ENCODE data around the gene MRTFB.

The MRTFB gene

DNA sequence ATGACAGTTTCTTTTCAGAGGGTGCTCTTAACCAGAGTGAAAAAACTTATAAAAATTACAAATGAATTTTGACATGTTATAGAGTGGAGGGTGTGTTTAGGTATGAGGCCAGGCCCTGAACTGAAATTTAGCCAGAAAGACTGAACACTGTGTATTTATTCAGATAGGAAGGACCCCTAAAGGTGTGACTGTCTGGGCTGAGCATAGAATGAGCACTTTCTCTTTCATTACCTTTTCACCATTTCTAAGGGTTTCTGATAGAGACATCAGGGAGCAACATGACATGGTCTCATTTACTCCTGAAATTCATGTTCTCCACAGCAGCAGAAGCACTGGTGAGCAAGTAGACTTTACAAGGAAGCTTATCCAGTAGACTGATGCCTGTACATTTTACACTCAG, 32.9 kb downstream of the MRTFB start:
- TF ChIP-seq POLR2AphosphoS5 (IDR thresholded peaks at IDR 0.05; ENCODE audit: low read depth) (no peak), GABPA (IDR thresholded peaks at IDR 0.05; ENCODE audit: low read depth) (no peak), SPI1 (IDR thresholded peaks at IDR 0.05; ENCODE audit: borderline replicate concordance, low read depth) (no peak)
- TF ChIP-seq, protein P1, sequence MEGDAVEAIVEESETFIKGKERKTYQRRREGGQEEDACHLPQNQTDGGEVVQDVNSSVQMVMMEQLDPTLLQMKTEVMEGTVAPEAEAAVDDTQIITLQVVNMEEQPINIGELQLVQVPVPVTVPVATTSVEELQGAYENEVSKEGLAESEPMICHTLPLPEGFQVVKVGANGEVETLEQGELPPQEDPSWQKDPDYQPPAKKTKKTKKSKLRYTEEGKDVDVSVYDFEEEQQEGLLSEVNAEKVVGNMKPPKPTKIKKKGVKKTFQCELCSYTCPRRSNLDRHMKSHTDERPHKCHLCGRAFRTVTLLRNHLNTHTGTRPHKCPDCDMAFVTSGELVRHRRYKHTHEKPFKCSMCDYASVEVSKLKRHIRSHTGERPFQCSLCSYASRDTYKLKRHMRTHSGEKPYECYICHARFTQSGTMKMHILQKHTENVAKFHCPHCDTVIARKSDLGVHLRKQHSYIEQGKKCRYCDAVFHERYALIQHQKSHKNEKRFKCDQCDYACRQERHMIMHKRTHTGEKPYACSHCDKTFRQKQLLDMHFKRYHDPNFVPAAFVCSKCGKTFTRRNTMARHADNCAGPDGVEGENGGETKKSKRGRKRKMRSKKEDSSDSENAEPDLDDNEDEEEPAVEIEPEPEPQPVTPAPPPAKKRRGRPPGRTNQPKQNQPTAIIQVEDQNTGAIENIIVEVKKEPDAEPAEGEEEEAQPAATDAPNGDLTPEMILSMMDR (IDR thresholded peaks at IDR 0.05; ENCODE audit: insufficient read depth, low read length) = no peak
- TF ChIP-seq, protein P2, sequence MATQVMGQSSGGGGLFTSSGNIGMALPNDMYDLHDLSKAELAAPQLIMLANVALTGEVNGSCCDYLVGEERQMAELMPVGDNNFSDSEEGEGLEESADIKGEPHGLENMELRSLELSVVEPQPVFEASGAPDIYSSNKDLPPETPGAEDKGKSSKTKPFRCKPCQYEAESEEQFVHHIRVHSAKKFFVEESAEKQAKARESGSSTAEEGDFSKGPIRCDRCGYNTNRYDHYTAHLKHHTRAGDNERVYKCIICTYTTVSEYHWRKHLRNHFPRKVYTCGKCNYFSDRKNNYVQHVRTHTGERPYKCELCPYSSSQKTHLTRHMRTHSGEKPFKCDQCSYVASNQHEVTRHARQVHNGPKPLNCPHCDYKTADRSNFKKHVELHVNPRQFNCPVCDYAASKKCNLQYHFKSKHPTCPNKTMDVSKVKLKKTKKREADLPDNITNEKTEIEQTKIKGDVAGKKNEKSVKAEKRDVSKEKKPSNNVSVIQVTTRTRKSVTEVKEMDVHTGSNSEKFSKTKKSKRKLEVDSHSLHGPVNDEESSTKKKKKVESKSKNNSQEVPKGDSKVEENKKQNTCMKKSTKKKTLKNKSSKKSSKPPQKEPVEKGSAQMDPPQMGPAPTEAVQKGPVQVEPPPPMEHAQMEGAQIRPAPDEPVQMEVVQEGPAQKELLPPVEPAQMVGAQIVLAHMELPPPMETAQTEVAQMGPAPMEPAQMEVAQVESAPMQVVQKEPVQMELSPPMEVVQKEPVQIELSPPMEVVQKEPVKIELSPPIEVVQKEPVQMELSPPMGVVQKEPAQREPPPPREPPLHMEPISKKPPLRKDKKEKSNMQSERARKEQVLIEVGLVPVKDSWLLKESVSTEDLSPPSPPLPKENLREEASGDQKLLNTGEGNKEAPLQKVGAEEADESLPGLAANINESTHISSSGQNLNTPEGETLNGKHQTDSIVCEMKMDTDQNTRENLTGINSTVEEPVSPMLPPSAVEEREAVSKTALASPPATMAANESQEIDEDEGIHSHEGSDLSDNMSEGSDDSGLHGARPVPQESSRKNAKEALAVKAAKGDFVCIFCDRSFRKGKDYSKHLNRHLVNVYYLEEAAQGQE (IDR thresholded peaks at IDR 0.05; ENCODE audit: insufficient replicate concordance, low read depth) = no peak
- no peak for DNase-seq (ENCODE audit: low read depth in 1 of 2, low spot score in 1 of 2)
- Histone ChIP-seq H3K27me3 (ENCODE audit: insufficient read depth, poor library complexity, severe bottlenecking) (no peaks in the 10 kb centered on the region), H3K4me3 (replicated peaks; ENCODE audit: insufficient read depth, low read length) (no peak overlapping the region), H3K27ac (replicated peaks) (no peak overlapping the region)

DNA sequence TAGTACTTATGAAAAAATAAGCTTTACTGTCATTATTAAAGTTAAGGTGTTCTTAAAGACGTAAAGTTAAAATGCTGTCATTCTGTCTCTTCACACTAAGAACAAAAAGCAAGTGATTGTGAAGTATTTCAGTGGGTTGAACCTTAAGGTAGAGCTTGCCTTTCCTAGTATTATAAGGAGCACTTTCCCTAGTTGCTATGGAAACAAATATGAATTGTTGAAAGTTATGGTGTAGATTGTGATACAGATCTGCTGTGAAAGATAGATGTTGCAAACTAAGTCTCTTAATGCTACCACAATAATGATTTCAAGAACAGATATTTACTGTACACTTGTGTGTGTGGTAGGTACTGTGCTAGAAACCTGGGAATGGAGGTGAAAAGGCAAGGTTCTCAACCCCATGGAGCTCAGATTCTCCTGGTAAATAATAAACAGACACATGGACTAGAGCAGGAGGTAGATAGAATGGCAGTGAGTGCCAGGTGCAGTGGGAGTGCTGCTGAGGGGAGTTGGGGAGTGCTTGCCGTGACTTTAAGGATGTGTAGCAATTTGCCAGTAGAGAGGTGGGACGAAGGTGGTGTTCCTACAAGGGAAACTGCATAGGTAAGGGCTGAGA, 34.7 kb downstream of the MRTFB start:
- TF ChIP-seq GABPA (IDR thresholded peaks at IDR 0.05; ENCODE audit: low read depth) = no peak
- TF ChIP-seq, protein P1 (IDR thresholded peaks at IDR 0.05; ENCODE audit: insufficient read depth, low read length) = no peak
- no peaks in the 10 kb centered on the region for H3K27me3 ChIP-seq (ENCODE audit: insufficient read depth, poor library complexity, severe bottlenecking)
- no peak overlapping the region for H3K4me3 ChIP-seq (replicated peaks; ENCODE audit: insufficient read depth, low read length)
- no peak for DNase-seq (ENCODE audit: low read depth in 1 of 2, low spot score in 1 of 2)
- H3K27ac ChIP-seq (replicated peaks) = no peak overlapping the region

DNA sequence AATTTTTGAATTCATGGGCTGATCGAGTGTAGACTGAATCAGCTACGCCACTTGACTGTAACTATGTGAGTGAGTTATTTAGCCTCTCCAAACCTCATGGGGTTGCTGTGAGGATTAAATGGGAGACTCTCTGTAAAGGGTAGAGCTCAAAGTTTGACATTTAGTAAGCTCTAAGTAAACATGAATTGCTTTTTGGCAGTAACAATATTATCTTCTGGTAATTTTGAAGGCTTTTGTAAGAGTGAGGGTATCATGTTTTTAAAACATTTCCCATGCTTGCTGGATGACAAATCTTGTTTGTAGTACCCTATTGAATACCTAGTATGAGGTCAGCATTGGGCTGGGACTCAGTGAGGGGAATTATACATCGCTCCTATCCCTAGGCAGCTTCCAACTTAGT, 35.3 kb downstream of the MRTFB start:
- no peak overlapping the region for H3K27ac ChIP-seq (replicated peaks)
- H3K27me3 ChIP-seq (ENCODE audit: insufficient read depth, poor library complexity, severe bottlenecking) = no peaks in the 10 kb centered on the region
- no peak for TF ChIP-seq GABPA (IDR thresholded peaks at IDR 0.05; ENCODE audit: low read depth)
- TF ChIP-seq, protein P1 (IDR thresholded peaks at IDR 0.05; ENCODE audit: insufficient read depth, low read length) = no peak
- TF ChIP-seq POLR2AphosphoS5 (IDR thresholded peaks at IDR 0.05; ENCODE audit: low read depth) = no peak
- TF ChIP-seq, protein P2 (IDR thresholded peaks at IDR 0.05; ENCODE audit: insufficient replicate concordance, low read depth) = no peak
- TF ChIP-seq SPI1 (IDR thresholded peaks at IDR 0.05; ENCODE audit: borderline replicate concordance, low read depth) = no peak
- no peak for DNase-seq (ENCODE audit: low read depth in 1 of 2, low spot score in 1 of 2)
- no peak overlapping the region for H3K4me3 ChIP-seq (replicated peaks; ENCODE audit: insufficient read depth, low read length)

DNA sequence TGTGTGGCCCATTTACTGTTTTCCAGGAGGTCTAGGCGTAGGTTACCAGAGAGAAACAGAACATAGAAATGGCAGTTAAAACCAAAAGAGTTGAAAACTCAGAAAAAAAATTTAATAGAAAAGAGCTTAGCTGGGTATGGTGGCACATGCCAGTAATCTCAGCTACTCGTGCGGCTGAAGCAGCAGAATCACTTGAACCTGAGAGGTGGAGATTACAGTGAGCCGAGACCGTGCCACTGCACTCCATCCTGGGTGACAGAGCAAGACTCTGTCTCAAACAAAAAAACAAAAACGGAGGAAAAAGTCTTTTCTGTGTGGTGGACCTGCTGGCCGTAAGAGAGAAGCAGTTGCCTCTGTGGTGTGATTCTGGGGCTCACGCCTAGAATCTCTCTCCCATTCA, 35.8 kb downstream of the MRTFB start:
- Histone ChIP-seq H3K27ac (replicated peaks) (no peak overlapping the region), H3K27me3 (ENCODE audit: insufficient read depth, poor library complexity, severe bottlenecking) (no peaks in the 10 kb centered on the region), H3K4me3 (replicated peaks; ENCODE audit: insufficient read depth, low read length) (no peak overlapping the region)
- TF ChIP-seq, protein P2 (IDR thresholded peaks at IDR 0.05; ENCODE audit: insufficient replicate concordance, low read depth) = no peak
- TF ChIP-seq POLR2AphosphoS5 (IDR thresholded peaks at IDR 0.05; ENCODE audit: low read depth) (no peak), GABPA (IDR thresholded peaks at IDR 0.05; ENCODE audit: low read depth) (no peak), SPI1 (IDR thresholded peaks at IDR 0.05; ENCODE audit: borderline replicate concordance, low read depth) (no peak)
- TF ChIP-seq, protein P1 (IDR thresholded peaks at IDR 0.05; ENCODE audit: insufficient read depth, low read length) = no peak
- no peak for DNase-seq (ENCODE audit: low read depth in 1 of 2, low spot score in 1 of 2)

All from HL-60 (cell line).